ENCODE results near the gene MADD. TPM values are rescaled to one million over a fixed set of nuclear protein-coding genes. Genes with fewer than 3 reads are reported as not detected.

The MADD gene
- total RNA-seq, 1 experiment from 2014 or later: 42.9 TPM

DNA sequence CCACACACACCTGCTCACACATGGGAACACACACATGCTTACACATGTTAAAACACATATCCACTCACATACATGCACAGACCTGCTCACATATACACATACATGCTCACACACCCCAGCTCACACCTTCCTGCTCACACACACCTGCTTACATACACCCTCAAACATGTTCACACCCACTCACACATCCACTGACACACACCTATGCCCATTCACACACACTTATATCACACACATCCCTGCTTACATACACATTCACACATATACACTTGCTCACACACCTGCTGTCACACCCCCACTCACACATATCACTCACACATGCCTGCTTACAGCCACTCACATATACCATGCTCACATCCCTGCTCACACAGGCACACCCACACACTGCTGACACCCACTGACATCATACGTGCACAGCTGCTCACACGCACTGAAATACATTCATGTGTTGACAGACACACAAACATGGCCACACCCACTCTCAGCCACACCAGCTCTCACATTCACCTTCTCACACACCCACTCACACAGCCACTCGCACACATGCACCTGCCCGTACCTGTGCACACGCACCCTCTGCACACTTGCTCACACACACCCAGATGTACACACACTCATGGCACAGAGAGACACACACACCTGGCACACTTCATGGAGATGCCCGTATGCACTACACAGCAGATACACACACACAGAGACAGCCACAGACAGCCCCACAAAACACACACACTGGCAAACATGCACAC lies 88.2 kb downstream of the MADD start:
- no peaks in the 10 kb centered on the region for H3K36me3 Mint-ChIP-seq (ENCODE audit: insufficient read depth, unreplicated experiment)
- H3K4me1 Mint-ChIP-seq (ENCODE audit: low read depth, unreplicated experiment): no peaks in the 10 kb centered on the region
- H3K27me3 Mint-ChIP-seq (ENCODE audit: unreplicated experiment): no peaks in the 10 kb centered on the region
- no peaks in the 10 kb centered on the region for H3K9me3 Mint-ChIP-seq (ENCODE audit: low read depth, unreplicated experiment)
- TF ChIP-seq, protein P1, sequence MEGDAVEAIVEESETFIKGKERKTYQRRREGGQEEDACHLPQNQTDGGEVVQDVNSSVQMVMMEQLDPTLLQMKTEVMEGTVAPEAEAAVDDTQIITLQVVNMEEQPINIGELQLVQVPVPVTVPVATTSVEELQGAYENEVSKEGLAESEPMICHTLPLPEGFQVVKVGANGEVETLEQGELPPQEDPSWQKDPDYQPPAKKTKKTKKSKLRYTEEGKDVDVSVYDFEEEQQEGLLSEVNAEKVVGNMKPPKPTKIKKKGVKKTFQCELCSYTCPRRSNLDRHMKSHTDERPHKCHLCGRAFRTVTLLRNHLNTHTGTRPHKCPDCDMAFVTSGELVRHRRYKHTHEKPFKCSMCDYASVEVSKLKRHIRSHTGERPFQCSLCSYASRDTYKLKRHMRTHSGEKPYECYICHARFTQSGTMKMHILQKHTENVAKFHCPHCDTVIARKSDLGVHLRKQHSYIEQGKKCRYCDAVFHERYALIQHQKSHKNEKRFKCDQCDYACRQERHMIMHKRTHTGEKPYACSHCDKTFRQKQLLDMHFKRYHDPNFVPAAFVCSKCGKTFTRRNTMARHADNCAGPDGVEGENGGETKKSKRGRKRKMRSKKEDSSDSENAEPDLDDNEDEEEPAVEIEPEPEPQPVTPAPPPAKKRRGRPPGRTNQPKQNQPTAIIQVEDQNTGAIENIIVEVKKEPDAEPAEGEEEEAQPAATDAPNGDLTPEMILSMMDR (IDR thresholded peaks at IDR 0.05; ENCODE audit: unreplicated experiment): no peak
- no peak overlapping the region for H3K27ac Mint-ChIP-seq (ENCODE audit: unreplicated experiment)
- intact Hi-C loops (cut with micrococcal nuclease; ENCODE audit: unreplicated experiment): loop anchor here (5.0 to 10.0 kb wide), 2 partner anchors 103 to 181 kb away; partner anchors contain the start of genes ARFGAP2 and NR1H3
- CTCF ChIA-PET: interaction anchor here (0.6 kb wide), 1 partner anchor 13 kb away, joined by 4 read pairs; no protein-coding TSS in a partner anchor
- no TSS peak for BruUV-seq (replicated peaks)
- no peak for DNase-seq
- no peak overlapping the region for H3K4me3 Mint-ChIP-seq (ENCODE audit: low read depth, unreplicated experiment)

DNA sequence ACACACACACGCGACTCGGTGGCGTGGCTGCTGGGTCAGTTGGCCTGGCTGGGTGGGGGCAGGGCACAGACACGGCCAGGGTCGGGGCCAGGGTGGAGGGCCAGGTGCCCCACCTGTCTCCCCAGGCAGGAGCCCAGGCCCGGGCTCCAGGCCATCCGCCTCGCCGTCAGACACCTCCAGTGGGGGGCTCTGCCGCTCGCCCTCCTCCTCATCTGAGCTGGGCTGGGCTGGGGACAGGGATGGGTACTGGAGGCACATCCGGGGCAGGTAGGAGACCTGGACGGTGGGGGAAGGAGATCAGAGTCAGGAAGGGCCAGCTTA lies 88.8 kb downstream of the MADD start:
- TF ChIP-seq, protein P1 (IDR thresholded peaks at IDR 0.05; ENCODE audit: unreplicated experiment): no peak
- intact Hi-C loops (cut with micrococcal nuclease; ENCODE audit: unreplicated experiment): loop anchor here (5.0 to 10.0 kb wide), 2 partner anchors 104 to 181 kb away; partner anchors contain the start of genes ARFGAP2 and NR1H3
- no peak for DNase-seq
- H3K4me1 Mint-ChIP-seq (ENCODE audit: low read depth, unreplicated experiment): no peaks in the 10 kb centered on the region
- no TSS peak for BruUV-seq (replicated peaks)
- no peak overlapping the region for H3K27ac Mint-ChIP-seq (ENCODE audit: unreplicated experiment)
- no peaks in the 10 kb centered on the region for H3K9me3 Mint-ChIP-seq (ENCODE audit: low read depth, unreplicated experiment)
- no peaks in the 10 kb centered on the region for H3K36me3 Mint-ChIP-seq (ENCODE audit: insufficient read depth, unreplicated experiment)
- no peaks in the 10 kb centered on the region for H3K27me3 Mint-ChIP-seq (ENCODE audit: unreplicated experiment)
- CTCF ChIA-PET: no interaction called here
- H3K4me3 Mint-ChIP-seq (ENCODE audit: low read depth, unreplicated experiment): no peak overlapping the region

- Mint-ChIP-seq H3K9me3 (ENCODE audit: low read depth, unreplicated experiment) (no peaks in the 10 kb centered on the region), H3K27ac (ENCODE audit: unreplicated experiment) (no peak overlapping the region), H3K4me3 (ENCODE audit: low read depth, unreplicated experiment) (no peak overlapping the region), H3K36me3 (ENCODE audit: insufficient read depth, unreplicated experiment) (no peaks in the 10 kb centered on the region), H3K27me3 (ENCODE audit: unreplicated experiment) (peaks cover 2% of the 10 kb centered on the region), H3K4me1 (ENCODE audit: low read depth, unreplicated experiment) (no peaks in the 10 kb centered on the region)
- CTCF ChIA-PET: no interaction called here
- intact Hi-C loops (cut with micrococcal nuclease; ENCODE audit: unreplicated experiment): loop anchor here (5.0 to 10.0 kb wide), 2 partner anchors 104 to 182 kb away; partner anchors contain the start of genes ARFGAP2 and NR1H3
- BruUV-seq (replicated peaks): no TSS peak
- TF ChIP-seq, protein P1 (IDR thresholded peaks at IDR 0.05; ENCODE audit: unreplicated experiment): no peak
- no peak for DNase-seq
Measured at GRCh38 chr11:47359162-47359561, 89.2 kb downstream of the MADD start.

DNA sequence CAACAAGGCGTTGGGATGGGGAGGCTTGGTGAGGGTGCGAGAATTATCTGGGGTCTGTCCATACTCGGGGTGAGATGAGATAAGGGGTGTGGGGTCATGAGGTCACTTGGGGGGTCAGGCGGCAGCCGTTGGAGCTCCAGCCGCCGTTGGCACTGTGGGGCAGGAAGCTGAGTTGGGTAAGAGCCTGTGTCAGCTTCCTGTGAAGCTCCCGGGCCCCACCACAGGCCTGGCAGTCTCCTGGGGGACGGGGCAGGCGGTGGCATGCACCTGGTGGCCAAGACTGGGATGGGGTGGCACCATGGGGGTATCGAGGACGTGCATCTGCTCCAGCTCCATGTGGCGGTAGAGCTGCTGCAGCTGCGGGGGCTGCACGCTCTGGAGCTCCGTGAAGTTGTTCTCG lies 89.7 kb downstream of the MADD start:
- no peak overlapping the region for H3K4me3 Mint-ChIP-seq (ENCODE audit: low read depth, unreplicated experiment)
- H3K27ac Mint-ChIP-seq (ENCODE audit: unreplicated experiment): no peak overlapping the region
- intact Hi-C loops (cut with micrococcal nuclease; ENCODE audit: unreplicated experiment): loop anchor here (5.0 to 10.0 kb wide), 2 partner anchors 105 to 182 kb away; partner anchors contain the start of genes ARFGAP2 and NR1H3
- CTCF ChIA-PET: no interaction called here
- H3K27me3 Mint-ChIP-seq (ENCODE audit: unreplicated experiment): peaks cover 7% of the 10 kb centered on the region
- TF ChIP-seq, protein P1 (IDR thresholded peaks at IDR 0.05; ENCODE audit: unreplicated experiment): no peak
- H3K36me3 Mint-ChIP-seq (ENCODE audit: insufficient read depth, unreplicated experiment): no peaks in the 10 kb centered on the region
- no peaks in the 10 kb centered on the region for H3K4me1 Mint-ChIP-seq (ENCODE audit: low read depth, unreplicated experiment)
- H3K9me3 Mint-ChIP-seq (ENCODE audit: low read depth, unreplicated experiment): no peaks in the 10 kb centered on the region
- no peak for DNase-seq
- no TSS peak for BruUV-seq (replicated peaks)

Data from Calu3 (cell line).